HepG2 (cell line): ENCODE measurements around the gene CLASRP. TPM values are rescaled to one million over a fixed set of nuclear protein-coding genes. Genes with fewer than 3 reads are reported as not detected.

Experiments used
- CSRNP2 ChIP-seq: sonication (generic); formaldehyde crosslinking; conservative IDR thresholded peaks from 2 replicates; pipeline ENCODE4 v1.8.0; 2022; ENCODE audit warnings: low read depth, missing genetic modification reagents
- FOXJ3 ChIP-seq: sonication (generic); formaldehyde crosslinking; IDR thresholded peaks from 2 replicates; pipeline ENCODE4 v1.4.0; 2020; ENCODE audit warnings: missing genetic modification reagents, mild to moderate bottlenecking, borderline replicate concordance
- MTA1 ChIP-seq: sonication (generic); formaldehyde crosslinking; IDR thresholded peaks from 2 replicates; pipeline ENCODE4 v1.4.0; 2020; ENCODE audit warnings: missing genetic modification reagents, mild to moderate bottlenecking, borderline replicate concordance
- MTF2 ChIP-seq: sonication (generic); formaldehyde crosslinking; IDR thresholded peaks from 2 replicates; pipeline ENCODE4 v1.5.0; 2020; ENCODE audit warnings: missing genetic modification reagents, borderline replicate concordance
- POLR2AphosphoS5 ChIP-seq: IDR thresholded peaks from 2 replicates; pipeline ENCODE4 v1.6.1; 2012; ENCODE audit warnings: low read depth, low read length
- SKIL ChIP-seq: sonication (generic); formaldehyde crosslinking; IDR thresholded peaks from 2 replicates; pipeline ENCODE4 v1.8.0; 2022; ENCODE audit warnings: missing genetic modification reagents, mild to moderate bottlenecking, moderate library complexity, borderline replicate concordance
- TAF1 ChIP-seq: sonication (generic); formaldehyde crosslinking; IDR thresholded peaks from 2 replicates; pipeline ENCODE4 v1.4.0; 2020; ENCODE audit warnings: missing genetic modification reagents
- ZBTB34 ChIP-seq: sonication (generic); formaldehyde crosslinking; IDR thresholded peaks from 2 replicates; pipeline ENCODE4 v1.8.0; 2022; ENCODE audit warnings: mild to moderate bottlenecking, missing genetic modification reagents
- ZBTB44 ChIP-seq: sonication (generic); formaldehyde crosslinking; IDR thresholded peaks from 2 replicates; pipeline ENCODE4 v1.4.0; 2020; ENCODE audit warnings: missing genetic modification reagents
- ZNF18 ChIP-seq: sonication (generic); formaldehyde crosslinking; IDR thresholded peaks from 2 replicates; pipeline ENCODE4 v1.8.0; 2022; ENCODE audit warnings: mild to moderate bottlenecking, missing genetic modification reagents; ENCODE audit not compliant: insufficient replicate concordance
- ZNF251 ChIP-seq: sonication (generic); formaldehyde crosslinking; IDR thresholded peaks from 2 replicates; pipeline ENCODE4 v1.9.0; 2021; ENCODE audit warnings: mild to moderate bottlenecking, missing genetic modification reagents
- ZNF256 ChIP-seq: sonication (generic); formaldehyde crosslinking; conservative IDR thresholded peaks from 2 replicates; pipeline ENCODE4 v1.4.0; 2020; ENCODE audit warnings: missing genetic modification reagents
- ZNF572 ChIP-seq: sonication (generic); formaldehyde crosslinking; IDR thresholded peaks from 2 replicates; pipeline ENCODE4 v1.5.1; 2020; ENCODE audit warnings: mild to moderate bottlenecking, missing genetic modification reagents
- ZNF710 ChIP-seq: sonication (generic); formaldehyde crosslinking; IDR thresholded peaks from 2 replicates; pipeline ENCODE4 v1.5.0; 2020; ENCODE audit warnings: mild to moderate bottlenecking, missing genetic modification reagents, borderline replicate concordance
- ZNF747 ChIP-seq: sonication (generic); formaldehyde crosslinking; IDR thresholded peaks from 2 replicates; pipeline ENCODE4 v1.8.1; 2023; ENCODE audit warnings: missing genetic modification reagents, mild to moderate bottlenecking, borderline replicate concordance
- ZNF878 ChIP-seq: sonication (generic); formaldehyde crosslinking; IDR thresholded peaks from 2 replicates; pipeline ENCODE4 v1.8.1; 2023; ENCODE audit warnings: mild to moderate bottlenecking, missing genetic modification reagents, moderate library complexity
- polyA plus RNA-seq, 8 experiments: library from polyadenylated mRNA; depleted of rRNA in 3 of 8; stranded (reverse) in 7 of 8; unstranded in 1 of 8; fragments of >200 nt; fragmentation: Illumina TruSeq in 4 of 8; extraction: Trizol in 4 of 8; gene quantifications; 2 replicates each; pipeline versions ENCODE4 v1.2.1 to v1.2.3, GENCODE V29; 2011 to 2016; ENCODE audit warnings: low read depth in 4 of 8, missing spikeins in 1 of 8, mixed read lengths in 1 of 8; ENCODE audit not compliant: insufficient read depth in 1 of 8
- total RNA-seq, 5 experiments: library from RNA; depleted of rRNA; stranded (reverse); fragments of >200 nt; fragmentation: Illumina TruSeq; extraction: Trizol; gene quantifications; 2 replicates each; pipeline ENCODE4 v1.2.3, GENCODE V29; 2016; ENCODE audit warnings: low read depth in 1 of 5

The CLASRP gene
- total and polyA plus RNA-seq, 2 of the 13 experiments (the other 11 are each of a cell fraction or from before 2014, with no cell fraction given) = 32.0 to 51.4 TPM

- 0 out of 2 replicates have a peak, but pooled peaks have one; percentile 30 for TF ChIP-seq SKIL
- 0 out of 2 replicates have a peak, but pooled peaks have one; percentile 40 for TF ChIP-seq FOXJ3
- TF ChIP-seq ZNF572 = 0 out of 2 replicates have a peak, but pooled peaks have one; percentile 60
- TF ChIP-seq ZNF256 (CRISPR knock-in tag) = peak; percentile 53; the same call in 1 of the 2 replicates
- no peak for TF ChIP-seq ZBTB34
- TF ChIP-seq ZBTB44 (CRISPR knock-in tag) = no peak
- peak; percentile 25; the same call in 1 of the 2 replicates for TF ChIP-seq MTA1 (CRISPR knock-in tag)
- no peak for TF ChIP-seq ZNF878
- TF ChIP-seq ZNF251 (CRISPR knock-in tag) = no peak
- no peak for TF ChIP-seq TAF1 (CRISPR knock-in tag)
- no peak for TF ChIP-seq ZNF18 (CRISPR knock-in tag)
- no peak for TF ChIP-seq CSRNP2 (CRISPR knock-in tag)
- TF ChIP-seq ZNF747 (CRISPR knock-in tag) = no peak
- no peak for TF ChIP-seq MTF2 (CRISPR knock-in tag)
- no peak for TF ChIP-seq POLR2AphosphoS5
- TF ChIP-seq ZNF710 (CRISPR knock-in tag) = 0 out of 2 replicates have a peak, but pooled peaks have one; percentile 49
Measured at GRCh38 chr19:45097776-45098520, 59.1 kb downstream of the CLASRP start (continued).
